Spleen (tissue), 11 donors: ENCODE measurements around the gene RPL38. TPM values are rescaled to one million over a fixed set of nuclear protein-coding genes. Genes with fewer than 3 reads are reported as not detected.
A peak's percentile ranks its signal among the peaks of the same experiment; 100 is the strongest.

Experiments used
- DNase-seq: peaks from one replicate; pipeline ENCODE4 v3.0.0-alpha.2; 2020
- H3K27ac ChIP-seq, 8 donors: fragments of 200-600 bp; sonication (generic) in 7 of 8; 1 replicate in 4 of 8; 2 replicates in 4 of 8; pipeline versions ENCODE4 v1.5.0 to v1.8.0; 2016 to 2021; ENCODE audit warnings: inconsistent platforms in 4 of 8, mild to moderate bottlenecking in 4 of 8, moderate library complexity in 1 of 8
- H3K27me3 ChIP-seq, 7 donors: fragments of 200-600 bp; sonication (generic) in 6 of 7; replicated peaks in 1 of 7; 1 replicate in 4 of 7; 2 replicates in 3 of 7; pipeline versions ENCODE4 v1.5.0 to v1.8.0; 2016 to 2021; ENCODE audit warnings: inconsistent platforms in 3 of 7, mild to moderate bottlenecking in 1 of 7
- H3K36me3 ChIP-seq, 6 donors: fragments of 200-600 bp; sonication (generic) in 5 of 6; 1 replicate in 4 of 6; 2 replicates in 2 of 6; pipeline versions ENCODE4 v1.5.0 to v1.8.0; 2016 to 2021; ENCODE audit warnings: inconsistent platforms in 2 of 6
- H3K4me1 ChIP-seq, 6 donors: fragments of 200-600 bp; sonication (generic) in 5 of 6; 1 replicate in 3 of 6; 2 replicates in 3 of 6; pipeline versions ENCODE4 v1.5.0 to v1.8.0; 2016 to 2021; ENCODE audit warnings: inconsistent platforms in 3 of 6
- H3K4me3 ChIP-seq, 8 donors: fragments of 200-600 bp; sonication (generic) in 7 of 8; 1 replicate in 4 of 8; 2 replicates in 4 of 8; pipeline versions ENCODE4 v1.5.0 to v1.8.0; 2016 to 2021; ENCODE audit warnings: inconsistent platforms in 4 of 8, mild to moderate bottlenecking in 4 of 8, moderate library complexity in 2 of 8
- H3K9me3 ChIP-seq, 8 donors: fragments of 200-600 bp; sonication (generic) in 7 of 8; 1 replicate in 4 of 8; 2 replicates in 4 of 8; pipeline versions ENCODE4 v1.5.0 to v1.8.0; 2016 to 2021; ENCODE audit warnings: inconsistent platforms in 4 of 8
- CTCF ChIP-seq, 11 experiments: fragments of 200-600 bp in 7 of 11; fragments of 450-650 bp in 4 of 11; sonication (generic) in 4 of 11; IDR thresholded peaks in 8 of 11; conservative IDR thresholded peaks in 3 of 11; 1 replicate in 7 of 11; 2 replicates in 4 of 11; pipeline versions ENCODE4 v1.4.0 to v1.8.0; 2016 to 2021; ENCODE audit warnings: antibody characterized with exemption in 11 of 11, inconsistent platforms in 4 of 11, mild to moderate bottlenecking in 1 of 11
- POLR2A ChIP-seq, 3 donors: fragments of 450-650 bp; IDR thresholded peaks; one replicate each; pipeline ENCODE4 v1.5.1; 2017; ENCODE audit warnings: antibody characterized with exemption in 3 of 3, mild to moderate bottlenecking in 1 of 3
- POLR2AphosphoS5 ChIP-seq, 3 donors: sonication (generic); formaldehyde crosslinking; IDR thresholded peaks; one replicate each; pipeline ENCODE4 v1.5.1; 2017; ENCODE audit warnings: antibody characterized with exemption in 3 of 3
- WGBS, 5 donors: extraction: QIAGEN DNeasy Blood & Tissue Kit in 3 of 5; methylation state at CpG; one replicate each; pipeline versions ENCODE4 v1.1.5 to v1.1.7; 2013 to 2018; 5-methylcytosine and 5-hydroxymethylcytosine counted together
- intact Hi-C: fragments of 100-400 bp; cut with DNase I; formaldehyde crosslinking; loops from one replicate; pipeline ENCODE4 v1.15.0; 2023; ENCODE audit warnings: low total_unique reads
- polyA plus RNA-seq, 3 donors: library from polyadenylated mRNA; stranded (reverse); fragments of 200-250 nt; gene quantifications; one replicate each; pipeline ENCODE4 v1.2.1, GENCODE V29; 2013
- total RNA-seq, 7 donors: library from RNA; depleted of rRNA in 3 of 7; stranded (reverse); fragments of >200 nt in 3 of 7; fragmentation: NEBNext Ultra II Directional in 4 of 7; extraction: Animal tissue kit (Norgen Biotek cat#: 25700) in 4 of 7; gene quantifications; one replicate each; pipeline versions ENCODE4 v1.1.0 to v1.2.1, GENCODE V29; 2016 to 2021
- donor health status: healthy with polysubstance abuse.
- donor health status: DM: no; HTN: no; CAD: no; lungs with moderate emphysema.
- donor health status: DM: no; HTN: no; CAD: no.
- donor health status: Bipolar disorder and iron deficiency.
- donor health status: healthy.
- donor health status: DM: no; HTN: no; CAD: no.
- donor health status: DM: yes; HTN: yes; CAD: no.

The RPL38 gene
- total and polyA plus RNA-seq, 10 donors: 311 to 3,463 (median 896) TPM

DNA sequence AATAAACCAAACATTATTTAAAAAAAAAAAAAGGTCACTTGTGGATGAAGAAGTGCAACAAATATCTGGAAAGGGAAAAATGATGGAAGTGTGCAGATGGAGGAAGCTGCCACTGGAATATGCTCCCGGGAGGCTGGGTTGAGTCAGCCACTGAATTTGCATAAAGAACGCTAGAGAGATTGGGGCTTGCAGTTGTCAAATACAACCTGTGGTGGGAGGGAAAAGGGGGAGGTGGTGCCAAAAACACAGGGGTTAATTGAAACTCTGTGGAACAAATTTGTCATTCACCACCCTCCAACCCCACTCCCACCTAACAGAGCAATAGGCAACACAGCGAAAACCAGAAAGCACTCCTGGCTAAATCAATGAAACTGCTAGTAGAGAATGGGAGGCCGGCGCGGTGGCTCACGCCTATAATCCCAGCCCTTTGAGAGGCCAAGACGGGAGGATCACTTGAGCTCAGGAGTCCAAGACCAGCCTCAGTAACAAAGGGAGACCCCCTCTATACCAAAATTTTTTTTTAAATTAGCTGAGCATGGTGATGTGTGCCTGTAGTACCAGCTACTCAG lies 37.6 kb upstream of the RPL38 start:
- Histone ChIP-seq H3K4me1 (peaks cover 0 to 5% (median 0%) of the 10 kb centered on the region in 6 donors), H3K27ac (no peak overlapping the region), H3K9me3 (no peaks in the 10 kb centered on the region), H3K4me3 (no peak overlapping the region), H3K27me3 (peaks cover 0 to 43% (median 4%) of the 10 kb centered on the region in 7 donors), H3K36me3 (no peaks in the 10 kb centered on the region)
- intact Hi-C loops: no loop called here
- DNase-seq: no peak
- WGBS, 5 donors: 75 to 78% (median 77%) methylated on average over 8 of the region's 8 CpGs
- TF ChIP-seq POLR2A (IDR thresholded peaks at IDR 0.05) (no peak), CTCF (IDR thresholded peaks at IDR 0.05 in 8 of 11, conservative IDR thresholded peaks at IDR 0.05 in 3 of 11) (no peak), POLR2AphosphoS5 (IDR thresholded peaks at IDR 0.05) (no peak)

DNA sequence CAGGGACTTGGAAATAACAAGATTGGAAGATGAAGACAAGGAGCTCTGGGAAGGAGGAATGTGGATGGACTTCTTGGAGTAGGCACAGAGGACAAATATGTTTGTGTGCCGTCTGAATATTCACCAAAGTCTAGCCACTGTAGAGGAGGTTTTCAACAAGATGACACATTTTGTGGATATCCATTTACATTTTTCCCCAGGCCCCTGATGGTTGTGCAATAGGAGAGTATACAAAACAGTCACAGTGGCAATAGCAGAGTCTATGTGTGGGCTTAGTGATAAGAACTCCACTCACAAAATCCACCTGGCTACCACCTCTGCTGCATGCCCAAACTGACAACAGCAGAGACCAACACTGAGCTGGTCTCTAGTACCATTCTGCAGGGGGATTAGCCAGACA lies 32.6 kb upstream of the RPL38 start:
- intact Hi-C loops: no loop called here
- H3K36me3 ChIP-seq: no peaks in the 10 kb centered on the region
- peak; percentile 4 for DNase-seq
- H3K4me1 ChIP-seq: no peaks in the 10 kb centered on the region
- 81 to 88% (median 85%) methylated on average over 1 of the region's 1 CpG for WGBS, 5 donors
- H3K27me3 ChIP-seq: peaks cover 0 to 35% (median 0%) of the 10 kb centered on the region in 7 donors
- no peak overlapping the region for H3K4me3 ChIP-seq
- TF ChIP-seq CTCF (IDR thresholded peaks at IDR 0.05 in 8 of 11, conservative IDR thresholded peaks at IDR 0.05 in 3 of 11) (no peak), POLR2AphosphoS5 (IDR thresholded peaks at IDR 0.05) (no peak), POLR2A (IDR thresholded peaks at IDR 0.05) (no peak)
- no peak overlapping the region for H3K27ac ChIP-seq
- no peaks in the 10 kb centered on the region for H3K9me3 ChIP-seq

DNA sequence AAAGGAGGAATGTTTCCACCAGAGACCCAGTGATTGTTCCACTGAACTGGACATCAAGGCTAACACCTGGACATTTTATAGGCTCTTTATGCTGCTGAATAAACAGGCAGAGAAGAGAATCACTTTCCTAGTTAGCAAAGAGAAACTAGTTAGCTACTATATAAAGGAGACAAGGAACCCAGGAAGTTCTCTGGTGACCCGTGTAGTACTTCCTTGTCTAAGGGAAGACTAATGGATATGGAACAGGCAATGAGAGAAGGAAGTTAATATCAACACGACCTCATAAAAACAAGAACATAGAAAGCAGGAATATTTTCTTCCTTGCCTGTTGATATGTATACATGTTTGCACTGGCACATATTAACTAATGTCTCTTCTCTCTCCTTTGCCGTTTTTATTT lies 30.8 kb upstream of the RPL38 start:
- 37 to 54% (median 43%) methylated on average over 3 of the region's 3 CpGs for WGBS, 5 donors
- H3K4me1 ChIP-seq: no peaks in the 10 kb centered on the region
- no peak for DNase-seq
- TF ChIP-seq POLR2A (IDR thresholded peaks at IDR 0.05): no peak
- TF ChIP-seq POLR2AphosphoS5 (IDR thresholded peaks at IDR 0.05): no peak
- TF ChIP-seq CTCF (IDR thresholded peaks at IDR 0.05 in 8 of 11, conservative IDR thresholded peaks at IDR 0.05 in 3 of 11): no peak
- H3K27ac ChIP-seq: no peak overlapping the region
- intact Hi-C loops: no loop called here
- peaks cover 0 to 44% (median 1%) of the 10 kb centered on the region in 7 donors for H3K27me3 ChIP-seq
- no peaks in the 10 kb centered on the region for H3K9me3 ChIP-seq
- H3K36me3 ChIP-seq: no peaks in the 10 kb centered on the region
- no peak overlapping the region for H3K4me3 ChIP-seq

DNA sequence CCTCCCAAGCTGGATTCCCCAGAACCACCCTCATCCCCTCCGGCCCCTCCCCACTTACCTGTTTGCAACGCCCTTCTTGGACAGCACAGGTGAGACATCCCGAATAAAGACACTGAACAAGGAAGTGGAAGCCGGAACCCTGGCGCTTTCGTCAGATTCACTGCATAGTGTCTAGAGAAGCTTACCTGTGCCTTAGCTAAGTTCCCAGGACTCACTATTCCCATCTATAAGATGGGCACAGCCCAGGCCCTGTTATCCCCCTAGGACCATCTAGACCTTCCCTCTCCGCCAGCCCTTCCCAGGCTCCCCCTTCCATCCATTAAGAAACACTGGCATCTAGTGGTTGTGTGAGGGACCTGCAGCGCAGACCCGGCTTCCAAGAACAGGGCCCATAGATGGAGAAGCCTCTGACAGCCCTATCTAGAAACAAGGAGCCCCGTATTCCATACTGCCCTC lies 26.9 kb upstream of the RPL38 start:
- intact Hi-C loops: loop anchor here (5.0 kb wide), 1 partner anchor 749 kb away; no protein-coding TSS in a partner anchor
- H3K36me3 ChIP-seq: no peaks in the 10 kb centered on the region
- TF ChIP-seq POLR2AphosphoS5 (IDR thresholded peaks at IDR 0.05) (no peak), CTCF (IDR thresholded peaks at IDR 0.05 in 8 of 11, conservative IDR thresholded peaks at IDR 0.05 in 3 of 11) (peak; percentile 52 to 86 (median 79))
- H3K9me3 ChIP-seq: no peaks in the 10 kb centered on the region
- no peak overlapping the region for H3K27ac ChIP-seq
- H3K4me3 ChIP-seq: no peak overlapping the region
- DNase-seq: peak; percentile 71
- 41 to 49% (median 48%) methylated on average over 10 of the region's 10 CpGs for WGBS, 5 donors
- H3K4me1 ChIP-seq: no peaks in the 10 kb centered on the region
- peaks cover 0 to 61% (median 4%) of the 10 kb centered on the region in 7 donors for H3K27me3 ChIP-seq
